ENCODE measurements around the gene WDR72. TPM values are rescaled to one million over a fixed set of nuclear protein-coding genes. Genes with fewer than 3 reads are reported as not detected.

The WDR72 gene
- total and polyA plus RNA-seq, 2 of the 4 experiments (the other 2 are of a cell fraction): not detected

DNA sequence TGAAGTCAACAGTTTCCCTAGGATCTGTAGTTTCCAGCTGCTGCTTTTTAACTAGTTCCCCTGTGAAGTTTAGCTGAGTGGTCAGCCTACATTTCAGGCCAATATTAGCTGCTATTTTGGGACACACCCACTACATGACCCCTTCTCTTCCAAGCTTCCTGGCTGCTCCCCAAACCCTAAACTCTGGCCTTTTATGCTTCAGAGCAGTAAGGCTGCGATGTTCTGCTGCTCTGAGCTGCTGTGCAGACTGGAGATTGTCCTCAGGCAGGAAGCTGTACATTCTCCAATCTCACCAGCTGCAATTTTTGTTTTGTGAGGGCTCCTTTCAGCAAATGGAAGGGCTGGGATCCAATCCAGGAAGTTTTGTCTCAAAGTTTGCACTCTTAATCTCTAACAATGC lies 48.0 kb upstream of the WDR72 start:
- H3K23ac ChIP-seq (ENCODE audit: low read depth, low read length): no peak overlapping the region
- no peak overlapping the region for H3K14ac ChIP-seq (replicated peaks; ENCODE audit: low read depth, low read length)
- DNase-seq (no peak), ATAC-seq (ENCODE audit: low read depth) (no peak)
- H2AK9ac ChIP-seq (replicated peaks; ENCODE audit: low read depth, low read length, poor library complexity): no peak overlapping the region
- H3K9me3 ChIP-seq (ENCODE audit: control insufficient read depth, insufficient read depth, low read length): 0 out of 2 replicates have a peak, but pooled peaks cover 4% of the 10 kb centered on the region
- H4K20me1 ChIP-seq (ENCODE audit: insufficient read depth, low read length): no peaks in the 10 kb centered on the region
- no peak overlapping the region for H4K8ac ChIP-seq (ENCODE audit: low read depth in 2 of 2, low read length in 2 of 2)
- ChIA-PET POLR2A (ENCODE audit: unreplicated experiment) (no interaction called here), CTCF (interaction anchor here (0.6 to 0.8 kb wide), 2 partner anchors 11 to 1463 kb away, joined by 3 to 4 read pairs; no protein-coding TSS in a partner anchor)
- H4K91ac ChIP-seq (ENCODE audit: insufficient read depth, low read depth, low read length): no peak overlapping the region
- no peak overlapping the region for H3K9ac ChIP-seq (ENCODE audit: low read depth, low read length)
- no peak overlapping the region for H2BK15ac ChIP-seq (ENCODE audit: low read depth, low read length)
- no peak overlapping the region for H2AFZ ChIP-seq (replicated peaks; ENCODE audit: low read length, poor library complexity)
- intact Hi-C loops (cut with micrococcal nuclease) (no loop called here), in situ Hi-C loops (cut with MboI; ENCODE audit: low sequenced_read_pairs) (no loop called here), dilution Hi-C loops (cut with HindIII; ENCODE audit: low sequenced_read_pairs, unreplicated experiment) (no loop called here)
- H3K27me3 ChIP-seq (ENCODE audit: control insufficient read depth, insufficient read depth, low read length): no peaks in the 10 kb centered on the region
- no peaks in the 10 kb centered on the region for H3K9me1 ChIP-seq (ENCODE audit: insufficient read depth, low read length)
- H3K4ac ChIP-seq (ENCODE audit: low read depth, low read length): no peak overlapping the region
- no TSS peak for BruUV-seq (replicated peaks)
- no peak overlapping the region for H2BK5ac ChIP-seq (ENCODE audit: low read depth, low read length, poor library complexity, severe bottlenecking)
- H2AK5ac ChIP-seq (ENCODE audit: low read depth, low read length): no peak overlapping the region
- H3K56ac ChIP-seq (ENCODE audit: extremely low read depth, insufficient read depth, low read length): no peak overlapping the region
- H3K79me1 ChIP-seq (ENCODE audit: low read depth in 1 of 2, low read length in 2 of 2): no peaks in the 10 kb centered on the region
- H3K4me2 ChIP-seq (ENCODE audit: low read depth, low read length): no peak overlapping the region
- H4K5ac ChIP-seq (ENCODE audit: low read depth, low read length): no peak overlapping the region
- H2BK120ac ChIP-seq (ENCODE audit: low read depth, low read length): no peak overlapping the region
- no peaks in the 10 kb centered on the region for H3K4me1 ChIP-seq (ENCODE audit: control insufficient read depth, insufficient read depth, low read length)
- TF ChIP-seq FOS (IDR thresholded peaks at IDR 0.05; ENCODE audit: low read depth, low read length): no peak
- no peak for TF ChIP-seq SMC3 (IDR thresholded peaks at IDR 0.05; ENCODE audit: low read depth, low read length)
- TF ChIP-seq BHLHE40 (IDR thresholded peaks at IDR 0.05; ENCODE audit: low read depth, low read length): no peak
- no peak for TF ChIP-seq NFE2L2 (IDR thresholded peaks at IDR 0.05; ENCODE audit: low read depth, low read length)
- no peak for TF ChIP-seq POLR2A (IDR thresholded peaks at IDR 0.05; ENCODE audit: low read depth, low read length)
- no peak for TF ChIP-seq USF2 (IDR thresholded peaks at IDR 0.05; ENCODE audit: low read depth, low read length)
- TF ChIP-seq RAD21 (IDR thresholded peaks at IDR 0.05; ENCODE audit: low read length): no peak
- TF ChIP-seq CTCF (conservative IDR thresholded peaks at IDR 0.05; ENCODE audit: low read depth, low read length): no peak
- TF ChIP-seq RCOR1 (IDR thresholded peaks at IDR 0.05; ENCODE audit: insufficient replicate concordance, low read length): no peak
- no peak for TF ChIP-seq MXI1 (IDR thresholded peaks at IDR 0.05; ENCODE audit: borderline replicate concordance, low read depth, low read length)
- TF ChIP-seq RFX5 (IDR thresholded peaks at IDR 0.05; ENCODE audit: low read depth, low read length): no peak
- TF ChIP-seq, protein P1, sequence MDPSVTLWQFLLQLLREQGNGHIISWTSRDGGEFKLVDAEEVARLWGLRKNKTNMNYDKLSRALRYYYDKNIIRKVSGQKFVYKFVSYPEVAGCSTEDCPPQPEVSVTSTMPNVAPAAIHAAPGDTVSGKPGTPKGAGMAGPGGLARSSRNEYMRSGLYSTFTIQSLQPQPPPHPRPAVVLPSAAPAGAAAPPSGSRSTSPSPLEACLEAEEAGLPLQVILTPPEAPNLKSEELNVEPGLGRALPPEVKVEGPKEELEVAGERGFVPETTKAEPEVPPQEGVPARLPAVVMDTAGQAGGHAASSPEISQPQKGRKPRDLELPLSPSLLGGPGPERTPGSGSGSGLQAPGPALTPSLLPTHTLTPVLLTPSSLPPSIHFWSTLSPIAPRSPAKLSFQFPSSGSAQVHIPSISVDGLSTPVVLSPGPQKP (IDR thresholded peaks at IDR 0.05; ENCODE audit: borderline replicate concordance, low read depth, low read length): no peak
- no CpG with 5 or more reads among the region's 1 CpG for WGBS, 2 experiments (ENCODE audit: extremely low coverage in 2 of 2, insufficient read length in 1 of 2)
- H3K27ac ChIP-seq (ENCODE audit: insufficient read depth, low read length): no peak overlapping the region
- no peak overlapping the region for H2BK20ac ChIP-seq (ENCODE audit: low read depth, low read length)
- H3K36me3 ChIP-seq (ENCODE audit: control insufficient read depth, insufficient read depth, low read length): no peaks in the 10 kb centered on the region
- H3K4me3 ChIP-seq (ENCODE audit: insufficient read depth, low read depth, low read length): no peak overlapping the region
- no peak overlapping the region for H3K18ac ChIP-seq (ENCODE audit: low read depth, low read length)

All from IMR-90 (cell line).